Keratinocyte (primary cell): ENCODE results near the gene MAB21L3. TPM values are rescaled to one million over a fixed set of nuclear protein-coding genes. Genes with fewer than 3 reads are reported as not detected.

Experiments used
- DNase-seq: peaks from one replicate; pipeline ENCODE4 v3.0.0-alpha.2; 2011; ENCODE audit warnings: low read depth, missing footprints, low spot score
- FAIRE-seq: peaks from 2 replicates; lab custom pipeline; 2011; peaks lifted over from hg19 to GRCh38; lab: Jason Lieb, UNC
- H2AFZ ChIP-seq: 2 replicates; pipeline ENCODE4 v1.6.0; 2012; ENCODE audit warnings: low read length, control low read depth, inconsistent platforms; ENCODE audit not compliant: control insufficient read depth
- H3K27ac ChIP-seq: 2 replicates; pipeline ENCODE4 v1.5.1; 2011; ENCODE audit warnings: low read length; ENCODE audit not compliant: control insufficient read depth, insufficient read depth
- H3K27me3 ChIP-seq: 3 replicates; pipeline ENCODE4 v1.6.0; 2011; ENCODE audit warnings: low read length; ENCODE audit not compliant: control insufficient read depth, insufficient read depth; ENCODE audit errors: extremely low read depth
- H3K36me3 ChIP-seq, 2 experiments: 2 replicates in 1 of 2; 3 replicates in 1 of 2; pipeline ENCODE4 v1.5.1; 2011; ENCODE audit warnings: low read length in 2 of 2, mild to moderate bottlenecking in 1 of 2; ENCODE audit not compliant: control insufficient read depth in 2 of 2, insufficient read depth in 2 of 2; ENCODE audit errors: extremely low read depth in 1 of 2
- H3K4me1 ChIP-seq: 3 replicates; pipeline ENCODE4 v1.5.1; 2011; ENCODE audit warnings: low read length; ENCODE audit not compliant: control insufficient read depth, insufficient read depth; ENCODE audit errors: extremely low read depth
- H3K4me2 ChIP-seq: 3 replicates; pipeline ENCODE4 v1.6.0; 2011; ENCODE audit warnings: low read depth, low read length; ENCODE audit not compliant: control insufficient read depth, insufficient read depth; ENCODE audit errors: extremely low read depth
- H3K4me3 ChIP-seq, 3 experiments: fragments of 200-600 bp in 1 of 3; sonication (generic) in 1 of 3; 2 replicates in 2 of 3; 3 replicates in 1 of 3; pipeline ENCODE4 v1.5.1; 2011 to 2016; ENCODE audit warnings: low read length in 3 of 3, mild to moderate bottlenecking in 3 of 3, control low read depth in 2 of 3, inconsistent platforms in 1 of 3, low read depth in 1 of 3, mixed read lengths in 1 of 3, mixed run types in 1 of 3, moderate library complexity in 1 of 3; ENCODE audit not compliant: control insufficient read depth in 2 of 3, insufficient read depth in 2 of 3; ENCODE audit errors: extremely low read depth in 1 of 3
- H3K79me2 ChIP-seq: 2 replicates; pipeline ENCODE4 v1.6.0; 2012; ENCODE audit warnings: low read length; ENCODE audit not compliant: control insufficient read depth, insufficient read depth
- H3K9ac ChIP-seq: 3 replicates; pipeline ENCODE4 v1.6.0; 2011; ENCODE audit warnings: low read length; ENCODE audit not compliant: control insufficient read depth, insufficient read depth; ENCODE audit errors: extremely low read depth
- H3K9me1 ChIP-seq: 3 replicates; pipeline ENCODE4 v1.6.0; 2011; ENCODE audit warnings: low read length; ENCODE audit not compliant: control insufficient read depth, insufficient read depth; ENCODE audit errors: extremely low read depth
- H3K9me3 ChIP-seq: 2 replicates; pipeline ENCODE4 v1.5.1; 2012; ENCODE audit warnings: low read depth, low read length; ENCODE audit not compliant: control insufficient read depth
- H4K20me1 ChIP-seq: 3 replicates; pipeline ENCODE4 v1.6.0; 2011; ENCODE audit warnings: low read length; ENCODE audit not compliant: control insufficient read depth, insufficient read depth; ENCODE audit errors: extremely low read depth
- CTCF ChIP-seq, 3 experiments: IDR thresholded peaks in 1 of 3; conservative IDR thresholded peaks in 1 of 3; optimal IDR thresholded peaks in 1 of 3; 2 replicates in 2 of 3; 3 replicates in 1 of 3; pipeline versions ENCODE3 to v1.5.1; 2011; ENCODE audit warnings: low read length in 3 of 3, mild to moderate bottlenecking in 3 of 3, moderate library complexity in 2 of 3, control low read depth in 1 of 3, inconsistent platforms in 1 of 3; ENCODE audit not compliant: insufficient read depth in 2 of 3; ENCODE audit errors: extremely low read depth in 1 of 3
- EZH2 ChIP-seq: IDR thresholded peaks from one replicate; pipeline ENCODE4 v1.6.1; 2012; ENCODE audit warnings: inconsistent platforms, mild to moderate bottlenecking, low read length, moderate library complexity
- dilution Hi-C: fragments of 300-500 bp; cut with MboI; formaldehyde crosslinking; loops from one replicate; pipeline ENCODE4 v1.7.0; 2020; ENCODE audit warnings: low sequenced_read_pairs; ENCODE audit not compliant: extremely low pct_ligation_motif_present
- polyA plus RNA-seq, 5 experiments: library from polyadenylated mRNA; depleted of rRNA in 3 of 5; stranded (reverse) in 3 of 5; stranded (forward) in 1 of 5; unstranded in 1 of 5; fragments of >200 nt; gene quantifications; 1 replicate in 1 of 5; 2 replicates in 3 of 5; 3 replicates in 1 of 5; pipeline versions ENCODE4 v1.2.1 to v1.2.3, GENCODE V29; 2011 to 2012; ENCODE audit warnings: missing spikeins in 2 of 5, low read depth in 1 of 5, low replicate concordance in 1 of 5

MAB21L3 gene
- polyA plus RNA-seq, 1 donor (not counting 4 experiments of a cell fraction or from before 2014, with no cell fraction given) = 0.29 TPM

- H3K27me3 ChIP-seq = no peaks in the 10 kb centered on the region
- no peak overlapping the region for H2AFZ ChIP-seq
- no peak overlapping the region for H3K9ac ChIP-seq
- peaks cover 5% of the 10 kb centered on the region for H3K4me1 ChIP-seq
- H3K36me3 ChIP-seq = no peaks in the 10 kb centered on the region
- FAIRE-seq (no peak), DNase-seq (no peak)
- H3K4me2 ChIP-seq = no peak overlapping the region
- no peak overlapping the region for H3K4me3 ChIP-seq
- TF ChIP-seq EZH2 (no peak), CTCF (optimal IDR thresholded peaks at IDR 0.05 in 1 of 3, IDR thresholded peaks at IDR 0.05 in 1 of 3, conservative IDR thresholded peaks at IDR 0.05 in 1 of 3; ENCODE audit: extremely low read depth in 1 of 3, insufficient read depth in 2 of 3, low read length in 3 of 3) (no peak)
- H4K20me1 ChIP-seq = no peaks in the 10 kb centered on the region
- dilution Hi-C loops = no loop called here
- no peaks in the 10 kb centered on the region for H3K79me2 ChIP-seq
- H3K9me1 ChIP-seq = no peaks in the 10 kb centered on the region
- no peak overlapping the region for H3K27ac ChIP-seq
- H3K9me3 ChIP-seq = no peaks in the 10 kb centered on the region
Observed at GRCh38 chr1:116172666-116173065, 61.5 kb downstream of the MAB21L3 start.

- Histone ChIP-seq H3K4me1 (no peaks in the 10 kb centered on the region), H3K27ac (no peak overlapping the region), H3K9ac (no peak overlapping the region), H3K9me3 (no peaks in the 10 kb centered on the region), H3K36me3 (no peaks in the 10 kb centered on the region), H3K4me3 (no peak overlapping the region), H3K79me2 (no peaks in the 10 kb centered on the region), H3K4me2 (no peak overlapping the region), H4K20me1 (no peaks in the 10 kb centered on the region), H3K9me1 (no peaks in the 10 kb centered on the region), H3K27me3 (no peaks in the 10 kb centered on the region), H2AFZ (no peak overlapping the region)
- DNase-seq (no peak), FAIRE-seq (no peak)
- no peak for TF ChIP-seq CTCF (optimal IDR thresholded peaks at IDR 0.05 in 1 of 3, IDR thresholded peaks at IDR 0.05 in 1 of 3, conservative IDR thresholded peaks at IDR 0.05 in 1 of 3; ENCODE audit: extremely low read depth in 1 of 3, insufficient read depth in 2 of 3, low read length in 3 of 3)
- TF ChIP-seq EZH2 = no peak
- dilution Hi-C loops = no loop called here
Observed at GRCh38 chr1:116175611-116176010, 64.4 kb downstream of the MAB21L3 start.
